Measurements from ENCODE around the gene FTCD.

- TF ChIP-seq CTCF (conservative IDR thresholded peaks at IDR 0.05; ENCODE audit: low read depth, low read length) (no peak), EZH2phosphoT487 (IDR thresholded peaks at IDR 0.05; ENCODE audit: borderline replicate concordance, low read length) (no peak), EZH2 (IDR thresholded peaks at IDR 0.05; ENCODE audit: low read length, unreplicated experiment) (no peak)
Measured at GRCh38 chr21:46145840-46146691, 9.3 kb downstream of the FTCD start.
